HL-60 (cell line): ENCODE results near the gene CRIM1.

Experiments used
- DNase-seq, 2 experiments: peaks; one replicate each; pipeline ENCODE4 v3.0.0-alpha.2; 2010 to 2020; ENCODE audit warnings: low read depth in 1 of 2, low spot score in 1 of 2
- H3K27ac ChIP-seq: fragments of 250-450 bp; sonication (Bioruptor Pico); replicated peaks from 2 replicates; pipeline ENCODE4 v1.5.1; 2020; ENCODE audit warnings: mild to moderate bottlenecking, moderate library complexity
- H3K27me3 ChIP-seq: fragments of 250-450 bp; sonication (Bioruptor Pico); 2 replicates; pipeline ENCODE4 v1.5.1; 2021; ENCODE audit warnings: mild to moderate bottlenecking, moderate library complexity; ENCODE audit not compliant: insufficient read depth, poor library complexity, severe bottlenecking
- H3K4me3 ChIP-seq: replicated peaks from 2 replicates; pipeline ENCODE4 v1.5.1; 2011; ENCODE audit warnings: mild to moderate bottlenecking, control low read depth, low read length; ENCODE audit not compliant: insufficient read depth
- GABPA ChIP-seq: IDR thresholded peaks from 2 replicates; pipeline ENCODE4 v1.6.1; 2012; ENCODE audit warnings: low read depth
- POLR2AphosphoS5 ChIP-seq: IDR thresholded peaks from 2 replicates; pipeline ENCODE4 v1.6.1; 2012; ENCODE audit warnings: low read depth
- SPI1 ChIP-seq: IDR thresholded peaks from 2 replicates; pipeline ENCODE4 v1.6.1; 2012; ENCODE audit warnings: low read depth, mild to moderate bottlenecking, borderline replicate concordance
- TF ChIP-seq, protein P1 (sequence below): IDR thresholded peaks from 2 replicates; pipeline ENCODE4 v1.6.1; 2012; ENCODE audit warnings: low read depth; ENCODE audit not compliant: insufficient replicate concordance
- TF ChIP-seq, protein P2 (sequence below): IDR thresholded peaks from one replicate; pipeline ENCODE4 v1.5.1; 2011; ENCODE audit warnings: low read length, control low read depth, inconsistent platforms; ENCODE audit not compliant: insufficient read depth

The CRIM1 gene

DNA sequence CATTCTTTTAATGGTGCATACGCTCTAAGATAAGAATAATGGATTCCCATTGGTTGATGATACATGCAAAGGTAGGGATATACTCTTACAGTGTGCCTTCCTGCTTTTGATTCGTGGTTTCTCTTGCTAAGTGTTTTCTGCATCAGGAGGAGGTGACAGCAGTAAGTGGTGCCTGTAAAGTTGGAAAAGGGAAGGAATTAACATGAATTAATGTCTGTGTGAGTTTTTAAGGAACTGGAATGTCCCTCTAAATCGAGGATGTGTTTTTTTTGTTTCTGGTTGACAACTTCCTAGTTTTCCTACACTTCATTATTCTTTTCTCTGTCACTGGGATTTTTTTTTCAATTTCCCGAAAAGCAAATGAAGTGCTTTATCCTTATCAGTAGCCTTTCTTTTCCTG is 54.4 kb downstream of the CRIM1 start:
- H3K4me3 ChIP-seq, result no peak overlapping the region
- H3K27ac ChIP-seq, result no peak overlapping the region
- TF ChIP-seq, protein P1, sequence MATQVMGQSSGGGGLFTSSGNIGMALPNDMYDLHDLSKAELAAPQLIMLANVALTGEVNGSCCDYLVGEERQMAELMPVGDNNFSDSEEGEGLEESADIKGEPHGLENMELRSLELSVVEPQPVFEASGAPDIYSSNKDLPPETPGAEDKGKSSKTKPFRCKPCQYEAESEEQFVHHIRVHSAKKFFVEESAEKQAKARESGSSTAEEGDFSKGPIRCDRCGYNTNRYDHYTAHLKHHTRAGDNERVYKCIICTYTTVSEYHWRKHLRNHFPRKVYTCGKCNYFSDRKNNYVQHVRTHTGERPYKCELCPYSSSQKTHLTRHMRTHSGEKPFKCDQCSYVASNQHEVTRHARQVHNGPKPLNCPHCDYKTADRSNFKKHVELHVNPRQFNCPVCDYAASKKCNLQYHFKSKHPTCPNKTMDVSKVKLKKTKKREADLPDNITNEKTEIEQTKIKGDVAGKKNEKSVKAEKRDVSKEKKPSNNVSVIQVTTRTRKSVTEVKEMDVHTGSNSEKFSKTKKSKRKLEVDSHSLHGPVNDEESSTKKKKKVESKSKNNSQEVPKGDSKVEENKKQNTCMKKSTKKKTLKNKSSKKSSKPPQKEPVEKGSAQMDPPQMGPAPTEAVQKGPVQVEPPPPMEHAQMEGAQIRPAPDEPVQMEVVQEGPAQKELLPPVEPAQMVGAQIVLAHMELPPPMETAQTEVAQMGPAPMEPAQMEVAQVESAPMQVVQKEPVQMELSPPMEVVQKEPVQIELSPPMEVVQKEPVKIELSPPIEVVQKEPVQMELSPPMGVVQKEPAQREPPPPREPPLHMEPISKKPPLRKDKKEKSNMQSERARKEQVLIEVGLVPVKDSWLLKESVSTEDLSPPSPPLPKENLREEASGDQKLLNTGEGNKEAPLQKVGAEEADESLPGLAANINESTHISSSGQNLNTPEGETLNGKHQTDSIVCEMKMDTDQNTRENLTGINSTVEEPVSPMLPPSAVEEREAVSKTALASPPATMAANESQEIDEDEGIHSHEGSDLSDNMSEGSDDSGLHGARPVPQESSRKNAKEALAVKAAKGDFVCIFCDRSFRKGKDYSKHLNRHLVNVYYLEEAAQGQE, result no peak
- TF ChIP-seq GABPA, result no peak
- TF ChIP-seq, protein P2, sequence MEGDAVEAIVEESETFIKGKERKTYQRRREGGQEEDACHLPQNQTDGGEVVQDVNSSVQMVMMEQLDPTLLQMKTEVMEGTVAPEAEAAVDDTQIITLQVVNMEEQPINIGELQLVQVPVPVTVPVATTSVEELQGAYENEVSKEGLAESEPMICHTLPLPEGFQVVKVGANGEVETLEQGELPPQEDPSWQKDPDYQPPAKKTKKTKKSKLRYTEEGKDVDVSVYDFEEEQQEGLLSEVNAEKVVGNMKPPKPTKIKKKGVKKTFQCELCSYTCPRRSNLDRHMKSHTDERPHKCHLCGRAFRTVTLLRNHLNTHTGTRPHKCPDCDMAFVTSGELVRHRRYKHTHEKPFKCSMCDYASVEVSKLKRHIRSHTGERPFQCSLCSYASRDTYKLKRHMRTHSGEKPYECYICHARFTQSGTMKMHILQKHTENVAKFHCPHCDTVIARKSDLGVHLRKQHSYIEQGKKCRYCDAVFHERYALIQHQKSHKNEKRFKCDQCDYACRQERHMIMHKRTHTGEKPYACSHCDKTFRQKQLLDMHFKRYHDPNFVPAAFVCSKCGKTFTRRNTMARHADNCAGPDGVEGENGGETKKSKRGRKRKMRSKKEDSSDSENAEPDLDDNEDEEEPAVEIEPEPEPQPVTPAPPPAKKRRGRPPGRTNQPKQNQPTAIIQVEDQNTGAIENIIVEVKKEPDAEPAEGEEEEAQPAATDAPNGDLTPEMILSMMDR, result no peak
- no peak for TF ChIP-seq POLR2AphosphoS5
- no peak for TF ChIP-seq SPI1
- H3K27me3 ChIP-seq, result no peaks in the 10 kb centered on the region
- DNase-seq, result no peak

DNA sequence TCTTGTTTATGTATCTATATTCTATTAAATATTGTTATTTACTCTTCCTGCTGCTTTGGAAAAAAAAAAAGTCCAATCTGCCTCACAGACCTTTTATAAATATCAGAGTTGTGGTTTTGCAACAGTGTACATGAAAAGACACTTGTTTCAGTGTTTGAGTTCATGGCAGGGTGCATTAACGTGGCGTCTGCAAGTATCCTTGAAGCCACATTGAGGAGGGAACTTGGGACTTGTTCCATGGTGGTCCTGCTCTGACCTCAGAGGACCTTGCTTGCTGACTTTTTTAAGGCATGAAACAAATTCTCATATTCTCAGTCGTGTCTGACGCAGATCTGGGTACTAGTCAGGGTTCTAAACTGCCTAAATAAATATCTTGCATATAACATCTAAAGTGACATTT is 55.1 kb downstream of the CRIM1 start:
- Histone ChIP-seq H3K4me3 (no peak overlapping the region), H3K27ac (no peak overlapping the region)
- TF ChIP-seq, protein P2, result no peak
- TF ChIP-seq, protein P1, result no peak

DNA sequence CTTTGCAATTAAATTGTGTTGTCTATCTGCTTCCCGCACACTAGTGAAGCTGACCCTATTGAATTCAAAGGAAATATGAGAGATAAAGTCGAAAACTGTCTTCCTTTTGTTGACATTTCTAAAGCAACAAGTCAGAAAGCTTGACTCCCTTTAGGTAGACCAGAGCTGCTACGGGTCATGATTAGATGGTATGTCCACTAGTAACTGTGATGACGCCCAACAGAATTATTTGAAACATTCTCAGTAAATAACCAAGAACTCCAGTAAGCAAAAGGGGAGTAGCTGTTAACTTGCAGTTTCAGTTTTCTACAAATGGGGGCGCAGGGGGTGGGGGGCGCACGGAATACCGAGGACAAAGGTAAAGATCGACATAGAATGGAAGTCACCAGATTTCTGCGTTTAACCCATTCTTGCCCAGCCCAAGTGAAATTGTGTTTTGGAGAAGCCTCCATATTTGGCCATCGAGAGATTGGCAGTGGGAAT is 56.4 kb downstream of the CRIM1 start:
- Histone ChIP-seq H3K27me3 (no peaks in the 10 kb centered on the region), H3K27ac (no peak overlapping the region), H3K4me3 (no peak overlapping the region)
- TF ChIP-seq, protein P2, result no peak
- TF ChIP-seq, protein P1, result no peak
- TF ChIP-seq SPI1 (no peak), POLR2AphosphoS5 (no peak), GABPA (no peak)
- DNase-seq, result no peak

More for the DNA sequence above, 55.1 kb downstream of the CRIM1 start:
- DNase-seq, result no peak
- no peaks in the 10 kb centered on the region for H3K27me3 ChIP-seq
